SU-DHL-6 (cell line): Measurements from ENCODE around the gene PDSS1.

Experiments
- H2AFZ ChIP-seq: fragments of 200-600 bp; sonication (generic); 2 replicates; pipeline ENCODE4 v1.6.1; 2014; ENCODE audit warnings: low read depth, mild to moderate bottlenecking, moderate library complexity, mixed read lengths, antibody characterized with exemption, low read length; ENCODE audit not compliant: severe bottlenecking
- H3F3A ChIP-seq: fragments of 200-600 bp; shearing (Covaris generic); 2 replicates; pipeline ENCODE4 v1.6.0; 2016; ENCODE audit warnings: antibody characterized with exemption, mild to moderate bottlenecking; ENCODE audit not compliant: insufficient read depth
- H3K27ac ChIP-seq: fragments of 200-600 bp; sonication (generic); 2 replicates; pipeline ENCODE4 v1.5.1; 2016; ENCODE audit warnings: low read depth, mild to moderate bottlenecking, low read length, moderate library complexity, mixed read lengths
- H3K27me3 ChIP-seq: fragments of 200-600 bp; sonication (generic), shearing (Covaris generic); 2 replicates; pipeline ENCODE4 v1.6.0; 2014; ENCODE audit warnings: mild to moderate bottlenecking, low read length
- H3K36me3 ChIP-seq: fragments of 200-600 bp; sonication (generic); 2 replicates; pipeline ENCODE4 v1.6.1; 2014; ENCODE audit warnings: mild to moderate bottlenecking, low read length, mixed read lengths
- H3K4me2 ChIP-seq: fragments of 300-600, 200-600 bp; shearing (Covaris generic), sonication (generic); 2 replicates; pipeline ENCODE4 v1.6.0; 2014; ENCODE audit warnings: low read length, low read depth, mild to moderate bottlenecking; ENCODE audit not compliant: poor library complexity, severe bottlenecking
- H3K4me3 ChIP-seq: fragments of 200-600 bp; sonication (generic); 2 replicates; pipeline ENCODE4 v1.5.1; 2014; ENCODE audit warnings: antibody characterized with exemption, low read length, mild to moderate bottlenecking, mixed read lengths; ENCODE audit not compliant: insufficient read depth, poor library complexity, severe bottlenecking
- H3K79me2 ChIP-seq: fragments of 200-600 bp; sonication (generic); 2 replicates; pipeline ENCODE4 v1.6.1; 2014; ENCODE audit warnings: mild to moderate bottlenecking, low read length, moderate library complexity; ENCODE audit not compliant: insufficient read depth
- H3K9ac ChIP-seq: fragments of 200-600 bp; sonication (generic); 2 replicates; pipeline ENCODE4 v1.7.0; 2014; ENCODE audit warnings: mild to moderate bottlenecking, low read length
- H3K9me2 ChIP-seq: fragments of 200-600 bp; sonication (generic); replicated peaks from 2 replicates; pipeline ENCODE4 v1.6.1; 2014; ENCODE audit warnings: low read length; ENCODE audit not compliant: insufficient read depth
- H3K9me3 ChIP-seq: fragments of 200-600 bp; sonication (generic); 2 replicates; pipeline ENCODE4 v1.6.1; 2014; ENCODE audit warnings: low read length, mixed read lengths; ENCODE audit not compliant: insufficient read depth
- H4K20me1 ChIP-seq: fragments of 200-600 bp; sonication (generic); 2 replicates; pipeline ENCODE4 v1.6.1; 2014; ENCODE audit warnings: low read depth, mild to moderate bottlenecking, antibody characterized with exemption, low read length, moderate library complexity, mixed read lengths
- EZH2phosphoT487 ChIP-seq: fragments of 200-600 bp; sonication (generic), shearing (Covaris generic); conservative IDR thresholded peaks from 2 replicates; pipeline ENCODE4 v1.6.1; 2018; ENCODE audit warnings: mild to moderate bottlenecking, antibody characterized with exemption, low read length, moderate library complexity, mixed read lengths
- TF ChIP-seq, protein P1 (sequence below): fragments of 200-600 bp; sonication (generic); IDR thresholded peaks from one replicate; pipeline ENCODE4 v1.5.1; 2017; ENCODE audit warnings: antibody characterized with exemption, mild to moderate bottlenecking, low read length, moderate library complexity; ENCODE audit not compliant: insufficient read depth, poor library complexity, severe bottlenecking

PDSS1 gene

GRCh38 chr10:26759008-26759407 is 61.5 kb downstream of the PDSS1 start:
- Histone ChIP-seq H2AFZ (no peak overlapping the region), H3K4me3 (no peak overlapping the region), H3K79me2 (peaks cover 34% of the 10 kb centered on the region), H3K27ac (peak overlapping the region; percentile 21; the same call in 1 of the 2 replicates), H3K9ac (no peak overlapping the region), H3K36me3 (peaks cover 55% of the 10 kb centered on the region), H3K9me2 (no peaks in the 10 kb centered on the region), H3F3A (peaks cover 63% of the 10 kb centered on the region), H4K20me1 (no peaks in the 10 kb centered on the region), H3K4me2 (no peak overlapping the region), H3K9me3 (no peaks in the 10 kb centered on the region), H3K27me3 (no peaks in the 10 kb centered on the region)
- no peak for TF ChIP-seq EZH2phosphoT487
- TF ChIP-seq, protein P1, sequence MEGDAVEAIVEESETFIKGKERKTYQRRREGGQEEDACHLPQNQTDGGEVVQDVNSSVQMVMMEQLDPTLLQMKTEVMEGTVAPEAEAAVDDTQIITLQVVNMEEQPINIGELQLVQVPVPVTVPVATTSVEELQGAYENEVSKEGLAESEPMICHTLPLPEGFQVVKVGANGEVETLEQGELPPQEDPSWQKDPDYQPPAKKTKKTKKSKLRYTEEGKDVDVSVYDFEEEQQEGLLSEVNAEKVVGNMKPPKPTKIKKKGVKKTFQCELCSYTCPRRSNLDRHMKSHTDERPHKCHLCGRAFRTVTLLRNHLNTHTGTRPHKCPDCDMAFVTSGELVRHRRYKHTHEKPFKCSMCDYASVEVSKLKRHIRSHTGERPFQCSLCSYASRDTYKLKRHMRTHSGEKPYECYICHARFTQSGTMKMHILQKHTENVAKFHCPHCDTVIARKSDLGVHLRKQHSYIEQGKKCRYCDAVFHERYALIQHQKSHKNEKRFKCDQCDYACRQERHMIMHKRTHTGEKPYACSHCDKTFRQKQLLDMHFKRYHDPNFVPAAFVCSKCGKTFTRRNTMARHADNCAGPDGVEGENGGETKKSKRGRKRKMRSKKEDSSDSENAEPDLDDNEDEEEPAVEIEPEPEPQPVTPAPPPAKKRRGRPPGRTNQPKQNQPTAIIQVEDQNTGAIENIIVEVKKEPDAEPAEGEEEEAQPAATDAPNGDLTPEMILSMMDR, result no peak

DNA sequence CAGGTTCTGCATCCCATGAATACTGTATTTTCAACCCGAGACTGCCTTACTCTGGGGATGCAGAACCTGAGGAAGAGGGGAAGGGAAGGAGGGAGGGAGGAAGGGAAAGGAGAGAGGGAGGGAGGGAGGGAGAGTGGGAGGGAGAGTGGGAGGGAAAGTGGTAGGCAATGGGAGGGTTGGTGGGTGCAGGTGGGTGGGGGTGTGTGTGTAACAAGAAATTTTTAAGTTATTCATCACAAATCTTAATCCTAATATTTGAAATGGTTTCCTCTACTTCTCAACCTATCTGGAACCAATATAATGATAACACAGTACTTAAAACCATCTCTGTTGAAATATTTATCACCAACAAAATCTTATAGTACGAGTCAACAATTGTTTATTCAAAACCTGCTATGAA is 68.0 kb downstream of the PDSS1 start:
- H3K79me2 ChIP-seq, result peaks cover 45% of the 10 kb centered on the region
- H3K9ac ChIP-seq, result no peak overlapping the region
- no peaks in the 10 kb centered on the region for H3K27me3 ChIP-seq
- H2AFZ ChIP-seq, result no peak overlapping the region
- H3K9me3 ChIP-seq, result no peaks in the 10 kb centered on the region
- peaks cover 69% of the 10 kb centered on the region for H3K36me3 ChIP-seq
- TF ChIP-seq, protein P1, result no peak
- TF ChIP-seq EZH2phosphoT487, result no peak
- H4K20me1 ChIP-seq, result peaks cover 3% of the 10 kb centered on the region; the same call in 1 of the 2 replicates
- no peaks in the 10 kb centered on the region for H3K9me2 ChIP-seq
- peaks cover 30% of the 10 kb centered on the region for H3F3A ChIP-seq
- H3K4me3 ChIP-seq, result no peak overlapping the region
- no peak overlapping the region for H3K4me2 ChIP-seq
- no peak overlapping the region for H3K27ac ChIP-seq

GRCh38 chr10:26770069-26770468 is 72.6 kb downstream of the PDSS1 start:
- Histone ChIP-seq H2AFZ (no peak overlapping the region), H3K4me3 (no peak overlapping the region), H3K4me2 (no peak overlapping the region), H4K20me1 (peaks cover 7% of the 10 kb centered on the region; the same call in 1 of the 2 replicates), H3K27me3 (no peaks in the 10 kb centered on the region), H3K27ac (no peak overlapping the region), H3F3A (peaks cover 34% of the 10 kb centered on the region), H3K79me2 (peaks cover 77% of the 10 kb centered on the region), H3K36me3 (peaks cover 44% of the 10 kb centered on the region), H3K9me3 (no peaks in the 10 kb centered on the region), H3K9me2 (no peaks in the 10 kb centered on the region), H3K9ac (no peak overlapping the region)
- no peak for TF ChIP-seq EZH2phosphoT487
- TF ChIP-seq, protein P1, result no peak

DNA sequence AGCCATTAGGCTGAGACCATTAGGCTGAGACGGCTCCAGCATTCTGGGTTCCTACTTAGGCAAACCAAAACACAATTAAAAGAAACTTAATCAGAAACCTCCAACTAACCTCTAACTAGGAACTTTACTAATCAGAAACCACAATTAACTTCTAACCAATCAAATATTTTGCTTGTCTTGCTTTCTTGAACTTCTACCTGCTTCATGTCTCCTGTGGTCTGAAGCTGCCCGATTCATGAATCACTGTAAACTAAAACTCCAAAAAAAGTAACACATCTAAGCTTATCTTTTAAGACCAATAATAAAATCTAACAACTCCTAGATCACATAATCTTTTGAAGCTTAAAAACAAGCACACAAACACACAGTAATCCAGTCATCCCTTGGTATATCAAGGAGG is 76.1 kb downstream of the PDSS1 start:
- Histone ChIP-seq H3K27me3 (no peaks in the 10 kb centered on the region), H2AFZ (no peak overlapping the region), H3K79me2 (peaks cover 100% of the 10 kb centered on the region), H3K9me2 (no peaks in the 10 kb centered on the region), H3F3A (peaks cover 31% of the 10 kb centered on the region), H3K4me3 (no peak overlapping the region), H3K27ac (peak overlapping the region; percentile 24; the same call in 1 of the 2 replicates), H4K20me1 (peaks cover 7% of the 10 kb centered on the region; the same call in 1 of the 2 replicates), H3K9me3 (no peaks in the 10 kb centered on the region), H3K9ac (no peak overlapping the region), H3K4me2 (no peak overlapping the region), H3K36me3 (peaks cover 33% of the 10 kb centered on the region)
- TF ChIP-seq, protein P1, result no peak
- no peak for TF ChIP-seq EZH2phosphoT487
